H1 (cell line): ENCODE measurements around the gene BUD23. TPM values are rescaled to one million over a fixed set of nuclear protein-coding genes. Genes with fewer than 3 reads are reported as not detected.

ENCODE experiments used
- CTCF ChIA-PET: fragments of 300-600 bp; sonication (Branson Sonifier 250); formaldehyde crosslinking; loops from one replicate; lab custom pipeline; 2021; ENCODE audit not compliant: partially characterized antibody; lab: Charles Lee
- POLR2A ChIA-PET: fragments of 300-600 bp; sonication (Branson Sonifier 250); formaldehyde crosslinking; loops from one replicate; lab custom pipeline; 2021; ENCODE audit warnings: inconsistent platforms; ENCODE audit not compliant: partially characterized antibody; lab: Charles Lee
- DNase-seq, 2 experiments: peaks; one replicate each; pipeline versions ENCODE4 v3.0.0 to v3.0.0-alpha.2; 2010 to 2022; ENCODE audit warnings: low spot score in 2 of 2, low read depth in 1 of 2, mixed read lengths in 1 of 2
- FAIRE-seq: peaks from 2 replicates; lab custom pipeline; 2011; peaks lifted over from hg19 to GRCh38; lab: Jason Lieb, UNC
- H2AFZ ChIP-seq: 2 replicates; pipeline ENCODE4 v1.8.1; 2012; ENCODE audit warnings: low read length, inconsistent platforms
- H2AK5ac ChIP-seq: 2 replicates; pipeline ENCODE4 v1.6.1; 2013; ENCODE audit warnings: low read depth, low read length
- H2BK120ac ChIP-seq: replicated peaks from 2 replicates; pipeline ENCODE3; 2013; ENCODE audit warnings: low read depth, low read length, inconsistent platforms
- H2BK12ac ChIP-seq: 2 replicates; pipeline ENCODE4 v1.6.1; 2013; ENCODE audit warnings: low read depth, low read length
- H2BK15ac ChIP-seq: 2 replicates; pipeline ENCODE4 v1.6.1; 2013; ENCODE audit warnings: low read length
- H2BK20ac ChIP-seq: 2 replicates; pipeline ENCODE4 v1.6.1; 2013; ENCODE audit warnings: low read length
- H2BK5ac ChIP-seq: 2 replicates; pipeline ENCODE4 v1.6.1; 2013; ENCODE audit warnings: low read depth, low read length
- H3K14ac ChIP-seq: 2 replicates; pipeline ENCODE4 v1.6.1; 2013; ENCODE audit warnings: inconsistent platforms; ENCODE audit not compliant: insufficient read length
- H3K18ac ChIP-seq: 2 replicates; pipeline ENCODE4 v1.6.1; 2013; ENCODE audit warnings: low read length; ENCODE audit errors: extremely low read depth
- H3K23ac ChIP-seq: 2 replicates; pipeline ENCODE4 v1.6.1; 2013; ENCODE audit warnings: inconsistent platforms; ENCODE audit not compliant: insufficient read length
- H3K23me2 ChIP-seq: 2 replicates; pipeline ENCODE4 v1.6.1; 2013; ENCODE audit warnings: low read depth, low read length
- H3K27ac ChIP-seq: 2 replicates; pipeline ENCODE4 v1.6.1; 2011; ENCODE audit warnings: low read depth, low read length, inconsistent platforms
- H3K27me3 ChIP-seq, 4 experiments: replicated peaks in 1 of 4; 1 replicate in 1 of 4; 2 replicates in 3 of 4; pipeline versions ENCODE4 v1.6.1 to v1.8.1; 2011 to 2013; ENCODE audit warnings: low read length in 3 of 4, mild to moderate bottlenecking in 3 of 4, inconsistent platforms in 2 of 4, mixed read lengths in 2 of 4, moderate library complexity in 1 of 4; ENCODE audit not compliant: control insufficient read depth in 3 of 4, insufficient read depth in 3 of 4; ENCODE audit errors: extremely low read depth in 1 of 4
- H3K36me3 ChIP-seq, 4 experiments: 2 replicates each; pipeline versions ENCODE4 v1.6.1 to v1.8.1; 2011 to 2013; ENCODE audit warnings: mild to moderate bottlenecking in 4 of 4, low read length in 3 of 4, moderate library complexity in 2 of 4, control low read depth in 1 of 4, inconsistent platforms in 1 of 4; ENCODE audit not compliant: insufficient read depth in 4 of 4, control insufficient read depth in 2 of 4
- H3K4ac ChIP-seq: replicated peaks from 2 replicates; pipeline ENCODE3; 2013; ENCODE audit warnings: low read length, low read depth, mixed read lengths, inconsistent platforms; ENCODE audit not compliant: insufficient read length
- H3K4me1 ChIP-seq, 4 experiments: replicated peaks in 1 of 4; 1 replicate in 1 of 4; 2 replicates in 3 of 4; pipeline versions ENCODE4 v1.6.1 to v1.8.1; 2011 to 2013; ENCODE audit warnings: low read length in 3 of 4, inconsistent platforms in 2 of 4, mixed read lengths in 1 of 4; ENCODE audit not compliant: insufficient read depth in 4 of 4, control insufficient read depth in 3 of 4
- H3K4me2 ChIP-seq, 2 experiments: 2 replicates each; pipeline versions ENCODE4 v1.6.1 to v1.8.1; 2011 to 2013; ENCODE audit warnings: low read depth in 2 of 2, low read length in 2 of 2, control low read depth in 1 of 2, inconsistent platforms in 1 of 2, mild to moderate bottlenecking in 1 of 2; ENCODE audit not compliant: insufficient read depth in 1 of 2
- H3K4me3 ChIP-seq, 4 experiments: fragments of 200-600, 300-600 bp in 1 of 4; sonication (generic), shearing (Covaris generic), sonication (Bioruptor Twin) in 1 of 4; 2 replicates each; pipeline versions ENCODE4 v1.5.1 to v1.8.1; 2011 to 2016; ENCODE audit warnings: low read length in 4 of 4, low read depth in 3 of 4, control low read depth in 2 of 4, inconsistent platforms in 2 of 4, mild to moderate bottlenecking in 2 of 4, mixed read lengths in 1 of 4, moderate library complexity in 1 of 4; ENCODE audit not compliant: insufficient read depth in 2 of 4; ENCODE audit errors: extremely low read depth in 1 of 4
- H3K56ac ChIP-seq: replicated peaks from 2 replicates; pipeline ENCODE3; 2013; ENCODE audit warnings: low read depth, mild to moderate bottlenecking, mixed read lengths, low read length, inconsistent platforms; ENCODE audit not compliant: insufficient read length
- H3K79me1 ChIP-seq: 2 replicates; pipeline ENCODE4 v1.6.1; 2013; ENCODE audit warnings: low read depth, low read length, control low read depth
- H3K79me2 ChIP-seq, 2 experiments: 2 replicates each; pipeline versions ENCODE4 v1.6.1 to v1.8.1; 2012 to 2013; ENCODE audit warnings: low read length in 2 of 2, mild to moderate bottlenecking in 2 of 2, inconsistent platforms in 1 of 2; ENCODE audit not compliant: insufficient read depth in 2 of 2, control insufficient read depth in 1 of 2
- H3K9ac ChIP-seq, 4 experiments: replicated peaks in 1 of 4; 1 replicate in 1 of 4; 2 replicates in 3 of 4; pipeline versions ENCODE4 v1.6.1 to v1.8.1; 2011 to 2013; ENCODE audit warnings: low read depth in 3 of 4, low read length in 3 of 4, control low read depth in 2 of 4, mild to moderate bottlenecking in 2 of 4, moderate library complexity in 2 of 4, inconsistent platforms in 1 of 4; ENCODE audit errors: extremely low read depth in 1 of 4
- H3K9me3 ChIP-seq, 2 experiments: 2 replicates each; pipeline versions ENCODE4 v1.6.1 to v1.8.1; 2012 to 2013; ENCODE audit warnings: mild to moderate bottlenecking in 2 of 2, moderate library complexity in 2 of 2, control low read depth in 1 of 2, inconsistent platforms in 1 of 2, low read depth in 1 of 2, low read length in 1 of 2, mixed read lengths in 1 of 2; ENCODE audit not compliant: insufficient read depth in 2 of 2
- H4K20me1 ChIP-seq, 2 experiments: replicated peaks in 1 of 2; 2 replicates each; pipeline versions ENCODE3 to v1.8.1; 2011 to 2013; ENCODE audit warnings: inconsistent platforms in 2 of 2, low read length in 2 of 2, mild to moderate bottlenecking in 1 of 2; ENCODE audit not compliant: insufficient read depth in 2 of 2, control insufficient read depth in 1 of 2
- H4K5ac ChIP-seq: 2 replicates; pipeline ENCODE4 v1.6.1; 2013; ENCODE audit warnings: low read length, low read depth, mixed read lengths, inconsistent platforms; ENCODE audit not compliant: insufficient read length
- H4K8ac ChIP-seq: 2 replicates; pipeline ENCODE4 v1.8.0; 2013; ENCODE audit warnings: mild to moderate bottlenecking, moderate library complexity, low read length, inconsistent platforms; ENCODE audit not compliant: insufficient read depth; ENCODE audit errors: extremely low read depth
- H4K91ac ChIP-seq: replicated peaks from 2 replicates; pipeline ENCODE3; 2013; ENCODE audit warnings: low read length, mixed read lengths, inconsistent platforms; ENCODE audit not compliant: insufficient read length
- ATF2 ChIP-seq: IDR thresholded peaks from 2 replicates; pipeline ENCODE4 v1.6.1; 2012; ENCODE audit warnings: low read length, inconsistent platforms
- BRCA1 ChIP-seq: IDR thresholded peaks from 2 replicates; pipeline ENCODE4 v1.6.1; 2012; ENCODE audit warnings: low read depth, low read length, improper control_type of control experiment
- CBX8 ChIP-seq: fragments of 300-800, 300-1000 bp; sonication (generic); IDR thresholded peaks from 2 replicates; pipeline ENCODE4 v1.7.1; 2016; ENCODE audit warnings: low read depth, low read length, borderline replicate concordance
- FOSL1 ChIP-seq: IDR thresholded peaks from 2 replicates; pipeline ENCODE4 v1.6.1; 2011; ENCODE audit warnings: mild to moderate bottlenecking, low read depth, low read length, moderate library complexity; ENCODE audit not compliant: insufficient read depth
- HDAC2 ChIP-seq, 2 experiments: fragments of 300-600 bp in 1 of 2; sonication (generic) in 1 of 2; IDR thresholded peaks; 2 replicates each; pipeline ENCODE4 v1.6.1; 2011 to 2012; ENCODE audit warnings: low read depth in 2 of 2, low read length in 2 of 2, mild to moderate bottlenecking in 2 of 2, moderate library complexity in 2 of 2, borderline replicate concordance in 1 of 2, inconsistent platforms in 1 of 2
- JUN ChIP-seq: IDR thresholded peaks from 2 replicates; pipeline ENCODE4 v1.6.1; 2011; ENCODE audit warnings: low read depth, mild to moderate bottlenecking, improper control_type of control experiment, low read length
- RAD21 ChIP-seq, 2 experiments: IDR thresholded peaks in 1 of 2; conservative IDR thresholded peaks in 1 of 2; 2 replicates each; pipeline ENCODE4 v1.6.1; 2011; ENCODE audit warnings: low read depth in 2 of 2, low read length in 2 of 2, improper control_type of control experiment in 1 of 2, inconsistent platforms in 1 of 2, mild to moderate bottlenecking in 1 of 2, moderate library complexity in 1 of 2
- TAF7 ChIP-seq: optimal IDR thresholded peaks from 2 replicates; pipeline ENCODE3; 2011; ENCODE audit warnings: low read depth, mild to moderate bottlenecking, inconsistent platforms, low read length, moderate library complexity, borderline replicate concordance
- WGBS, 2 experiments: shearing (Covaris generic) in 1 of 2; methylation state at CpG; one replicate each; pipeline versions ENCODE4 v1.1.6 to v1.1.7; 2013 to 2015; ENCODE audit warnings: low lambda C conversion rate in 2 of 2, mixed read lengths in 2 of 2, inconsistent platforms in 1 of 2, low coverage in 1 of 2, missing lambda C conversion rate in 1 of 2; ENCODE audit not compliant: insufficient replicate concordance in 2 of 2, insufficient coverage in 1 of 2, insufficient read length in 1 of 2; ENCODE audit errors: extremely low coverage in 1 of 2, missing lambda C conversion rate in 1 of 2; 5-methylcytosine and 5-hydroxymethylcytosine counted together
- polyA plus RNA-seq, 7 experiments: library from polyadenylated mRNA; depleted of rRNA in 3 of 7; stranded (reverse) in 5 of 7; unstranded in 2 of 7; fragments of >200 nt in 5 of 7; fragments of 200-250 nt in 2 of 7; gene quantifications; 1 replicate in 5 of 7; 2 replicates in 1 of 7; 4 replicates in 1 of 7; pipeline versions ENCODE4 v1.2.1 to v1.2.3, GENCODE V29; 2011 to 2013; ENCODE audit warnings: missing spikeins in 2 of 7, mixed read lengths in 2 of 7
- total RNA-seq: library from RNA; stranded (reverse); fragmentation: NEBNext Ultra II Directional; extraction: Animal tissue kit (Norgen Biotek cat#: 25700); gene quantifications from 2 replicates; pipeline ENCODE4 v1.2.1, GENCODE V29; 2021

The BUD23 gene
- total and polyA plus RNA-seq, 2 of the 8 experiments (the other 6 are each of a cell fraction or from before 2014, with no cell fraction given) = 72.3 to 78.4 TPM

GRCh38 chr7:73704640-73705550 lies 21.5 kb downstream of the BUD23 start:
- Histone ChIP-seq H2BK20ac (no peak overlapping the region), H4K91ac (peak overlapping the region; percentile 4), H3K36me3 (peaks cover 0 to 2% (median 0%) of the 10 kb centered on the region in 4 experiments; a peak in 2 of 8 replicates), H3K79me2 (no peaks in the 10 kb centered on the region), H2AFZ (no peak overlapping the region), H3K27ac (no peak overlapping the region), H2BK12ac (no peak overlapping the region; the same call in 1 of the 2 replicates), H3K27me3 (no peaks in the 10 kb centered on the region; a peak in 1 of 7 replicates), H3K4me3 (peak overlapping the region in 1 of 4 experiments; percentile 5; a peak in 2 of 8 replicates), H3K4me1 (peaks cover 0 to 19% (median 15%) of the 10 kb centered on the region in 4 experiments; a peak in 6 of 7 replicates), H4K20me1 (peaks cover 5 to 14% of the 10 kb centered on the region in 2 experiments), H3K23ac (no peak overlapping the region), H4K8ac (no peak overlapping the region), H3K14ac (no peak overlapping the region), H4K5ac (no peak overlapping the region), H3K4me2 (peak overlapping the region; percentile 72 to 76; a peak in 3 of 4 replicates), H2BK5ac (no peak overlapping the region), H2AK5ac (no peak overlapping the region), H2BK15ac (no peak overlapping the region), H2BK120ac (no peak overlapping the region), H3K23me2 (peaks cover 2% of the 10 kb centered on the region; the same call in 1 of the 2 replicates), H3K9me3 (no peaks in the 10 kb centered on the region), H3K9ac (no peak overlapping the region; a peak in 1 of 7 replicates), H3K18ac (no peak overlapping the region), H3K79me1 (no peaks in the 10 kb centered on the region), H3K4ac (no peak overlapping the region), H3K56ac (no peak overlapping the region)
- POLR2A ChIA-PET = interaction anchor here (0.6 to 2.7 kb wide), 7 partner anchors 9 to 182 kb away, joined by 3 to 13 read pairs (median 6); no protein-coding TSS in a partner anchor
- CTCF ChIA-PET = interaction anchor here (0.8 to 9.7 kb wide), 8 partner anchors 11 to 97 kb away, joined by 3 to 130 read pairs (median 4); no protein-coding TSS in a partner anchor
- no peak for FAIRE-seq
- DNase-seq = no peak
- 90% methylated on average over 21 of the region's 23 CpGs; no CpG with 5 or more reads in 1 of the 2 experiments for WGBS, 2 experiments
- no peak for TF ChIP-seq BRCA1
- no peak for TF ChIP-seq ATF2
- TF ChIP-seq FOSL1 = no peak
- TF ChIP-seq JUN = no peak
- TF ChIP-seq RAD21 (IDR thresholded peaks at IDR 0.05 in 1 of 2, conservative IDR thresholded peaks at IDR 0.05 in 1 of 2; ENCODE audit: low read depth in 2 of 2, low read length in 2 of 2) = no peak
- no peak for TF ChIP-seq TAF7
- TF ChIP-seq HDAC2 (IDR thresholded peaks at IDR 0.05; ENCODE audit: borderline replicate concordance in 1 of 2, low read depth in 2 of 2, low read length in 2 of 2) = no peak
- TF ChIP-seq CBX8 = no peak
